Endothelial cell of umbilical vein (primary cell): ENCODE data around the gene STX16. TPM values are rescaled to one million over a fixed set of nuclear protein-coding genes. Genes with fewer than 3 reads are reported as not detected.

Experiments used
- BruUV-seq: library from RNA; stranded (reverse); fragments of 400-500 nt; replicated peaks from 2 replicates; lab custom pipeline; 2021; lab: Mats Ljungman, UMichigan
- CTCF ChIA-PET: fragments of 300-600, 350-600 bp; sonication (Branson Sonifier 250); formaldehyde crosslinking; loops from one replicate; lab custom pipeline; 2021; ENCODE audit warnings: antibody characterized with exemption, inconsistent platforms; lab: Charles Lee
- POLR2A ChIA-PET: fragments of 300-600, 350-600 bp; sonication (Branson Sonifier 250); formaldehyde crosslinking; loops from one replicate; lab custom pipeline; 2021; ENCODE audit warnings: antibody characterized with exemption, inconsistent platforms; lab: Charles Lee
- DNase-seq: peaks from one replicate; pipeline ENCODE4 v3.0.0-alpha.2; 2011; ENCODE audit warnings: low read depth, low spot score
- FAIRE-seq: peaks from 2 replicates; lab custom pipeline; 2011; peaks lifted over from hg19 to GRCh38; lab: Jason Lieb, UNC
- H2AFZ ChIP-seq: 2 replicates; pipeline ENCODE4 v1.6.0; 2012; ENCODE audit warnings: low read depth, low read length, control low read depth, inconsistent platforms
- H3K27ac ChIP-seq: 2 replicates; pipeline ENCODE4 v1.5.1; 2011; ENCODE audit warnings: low read depth, mild to moderate bottlenecking, control low read depth, low read length, moderate library complexity; ENCODE audit not compliant: insufficient read depth
- H3K27me3 ChIP-seq, 2 experiments: 2 replicates each; pipeline versions ENCODE4 v1.6.0 to v1.6.1; 2011; ENCODE audit warnings: low read length in 2 of 2, mixed read lengths in 1 of 2; ENCODE audit not compliant: control insufficient read depth in 2 of 2, insufficient read depth in 2 of 2
- H3K36me3 ChIP-seq, 2 experiments: 2 replicates in 1 of 2; 3 replicates in 1 of 2; pipeline ENCODE4 v1.5.1; 2011; ENCODE audit warnings: low read length in 2 of 2, mild to moderate bottlenecking in 1 of 2, moderate library complexity in 1 of 2; ENCODE audit not compliant: control insufficient read depth in 2 of 2, insufficient read depth in 2 of 2; ENCODE audit errors: extremely low read depth in 1 of 2
- H3K4me1 ChIP-seq: 3 replicates; pipeline ENCODE4 v1.5.1; 2011; ENCODE audit warnings: mild to moderate bottlenecking, low read length; ENCODE audit not compliant: control insufficient read depth, insufficient read depth; ENCODE audit errors: extremely low read depth
- H3K4me2 ChIP-seq: 2 replicates; pipeline ENCODE4 v1.6.1; 2011; ENCODE audit warnings: low read length, control low read depth, mixed read lengths; ENCODE audit not compliant: insufficient read depth
- H3K4me3 ChIP-seq, 3 experiments: fragments of 200-600 bp in 1 of 3; sonication (generic), shearing (Covaris generic) in 1 of 3; replicated peaks in 1 of 3; 2 replicates each; pipeline ENCODE4 v1.5.1; 2011 to 2016; ENCODE audit warnings: control low read depth in 3 of 3, low read length in 3 of 3, mild to moderate bottlenecking in 2 of 3, inconsistent platforms in 1 of 3, low read depth in 1 of 3, moderate library complexity in 1 of 3; ENCODE audit not compliant: insufficient read depth in 1 of 3
- H3K79me2 ChIP-seq: 2 replicates; pipeline ENCODE4 v1.6.0; 2012; ENCODE audit warnings: low read length, inconsistent platforms; ENCODE audit not compliant: control insufficient read depth, insufficient read depth
- H3K9ac ChIP-seq: replicated peaks from 2 replicates; pipeline ENCODE3; 2011; ENCODE audit warnings: low read length, control low read depth; ENCODE audit not compliant: insufficient read depth; ENCODE audit errors: extremely low read depth
- H3K9me1 ChIP-seq: replicated peaks from 3 replicates; pipeline ENCODE4 v1.6.0; 2011; ENCODE audit warnings: mild to moderate bottlenecking, low read length; ENCODE audit not compliant: control insufficient read depth, insufficient read depth; ENCODE audit errors: extremely low read depth
- H3K9me3 ChIP-seq: replicated peaks from 2 replicates; pipeline ENCODE4 v1.5.1; 2012; ENCODE audit warnings: low read length, inconsistent platforms; ENCODE audit not compliant: control insufficient read depth, insufficient read depth
- H4K20me1 ChIP-seq: replicated peaks from 2 replicates; pipeline ENCODE3; 2011; ENCODE audit warnings: mild to moderate bottlenecking, low read length; ENCODE audit not compliant: control insufficient read depth, insufficient read depth; ENCODE audit errors: extremely low read depth
- CTCF ChIP-seq, 2 donors: IDR thresholded peaks; 1 replicate in 1 of 2; 2 replicates in 1 of 2; pipeline ENCODE4 v1.5.1; 2011; ENCODE audit warnings: low read length in 2 of 2, mild to moderate bottlenecking in 2 of 2, moderate library complexity in 2 of 2, control low read depth in 1 of 2, inconsistent platforms in 1 of 2, low read depth in 1 of 2; ENCODE audit not compliant: insufficient read depth in 1 of 2; ENCODE audit errors: extremely low read depth in 1 of 2
- EZH2 ChIP-seq: IDR thresholded peaks from 2 replicates; pipeline ENCODE4 v1.6.1; 2012; ENCODE audit warnings: borderline replicate concordance, low read depth, mild to moderate bottlenecking, moderate library complexity, low read length, inconsistent platforms; ENCODE audit not compliant: severe bottlenecking
- FOS ChIP-seq: IDR thresholded peaks from 2 replicates; pipeline ENCODE4 v1.6.1; 2011; ENCODE audit warnings: mild to moderate bottlenecking, low read length, moderate library complexity, borderline replicate concordance; ENCODE audit not compliant: insufficient read depth
- GATA2 ChIP-seq: IDR thresholded peaks from 2 replicates; pipeline ENCODE4 v1.7.0; 2011; ENCODE audit warnings: low read depth, mild to moderate bottlenecking, moderate library complexity, mixed read lengths, low read length; ENCODE audit not compliant: insufficient read length, insufficient read depth
- JUN ChIP-seq: IDR thresholded peaks from 2 replicates; pipeline ENCODE4 v1.6.1; 2011; ENCODE audit warnings: borderline replicate concordance, low read depth; ENCODE audit not compliant: insufficient read length, insufficient read depth
- MAX ChIP-seq: IDR thresholded peaks from 2 replicates; pipeline ENCODE4 v1.6.1; 2011; ENCODE audit not compliant: insufficient read depth, insufficient read length
- MYC ChIP-seq: IDR thresholded peaks from one replicate; pipeline ENCODE4 v1.6.1; 2011; ENCODE audit warnings: mild to moderate bottlenecking, low read depth, low read length
- POLR2A ChIP-seq: IDR thresholded peaks from 2 replicates; pipeline ENCODE4 v1.6.1; 2012; ENCODE audit warnings: low read depth, mild to moderate bottlenecking, control low read depth, low read length
- POLR2AphosphoS5 ChIP-seq: IDR thresholded peaks from 2 replicates; pipeline ENCODE4 v1.6.1; 2012; ENCODE audit warnings: low read depth, mild to moderate bottlenecking, control low read depth, low read length, moderate library complexity; ENCODE audit not compliant: insufficient read depth
- dilution Hi-C: fragments of 300-500 bp; cut with MboI; formaldehyde crosslinking; loops from one replicate; pipeline ENCODE4 v1.15.0; 2019; ENCODE audit warnings: low sequenced_read_pairs; ENCODE audit not compliant: extremely low pct_ligation_motif_present
- intact Hi-C: fragments of 100-400 bp; cut with micrococcal nuclease; formaldehyde crosslinking; loops from one replicate; pipeline ENCODE4 v1.10.0; 2022
- polyA plus RNA-seq, 4 experiments: library from polyadenylated mRNA; depleted of rRNA in 3 of 4; stranded (reverse) in 3 of 4; unstranded in 1 of 4; fragments of >200 nt; gene quantifications; 2 replicates each; pipeline versions ENCODE4 v1.2.1 to v1.2.3, GENCODE V29; 2011 to 2012; ENCODE audit warnings: missing spikeins in 1 of 4
- total RNA-seq: library from RNA; stranded (reverse); gene quantifications from 2 replicates; pipeline ENCODE4 v1.2.3, GENCODE V29; 2021

The STX16 gene
- total and polyA plus RNA-seq, 2 donors (not counting 3 experiments of a cell fraction or from before 2014, with no cell fraction given) = 43.1 to 63.5 TPM

- no peaks in the 10 kb centered on the region for H3K9me3 ChIP-seq
- H3K36me3 ChIP-seq = peaks cover 5 to 57% of the 10 kb centered on the region in 2 experiments
- no TSS peak for BruUV-seq
- intact Hi-C loops = no loop called here
- no peak overlapping the region for H2AFZ ChIP-seq
- dilution Hi-C loops = no loop called here
- no peak for DNase-seq
- H3K9me1 ChIP-seq = no peaks in the 10 kb centered on the region
- no peaks in the 10 kb centered on the region for H3K27me3 ChIP-seq
- ChIA-PET CTCF (no interaction called here), POLR2A (no interaction called here)
- no peak overlapping the region for H3K9ac ChIP-seq
- H3K79me2 ChIP-seq = no peaks in the 10 kb centered on the region
- no peak overlapping the region for H3K4me2 ChIP-seq
- no peak for FAIRE-seq
- TF ChIP-seq MAX = no peak
- no peak for TF ChIP-seq EZH2
- no peak for TF ChIP-seq GATA2
- TF ChIP-seq POLR2A = no peak
- no peak for TF ChIP-seq MYC
- no peak for TF ChIP-seq FOS
- H3K4me1 ChIP-seq = no peaks in the 10 kb centered on the region
- no peak overlapping the region for H3K27ac ChIP-seq
- H4K20me1 ChIP-seq = no peaks in the 10 kb centered on the region
- no peak overlapping the region for H3K4me3 ChIP-seq
Measured at GRCh38 chr20:58698741-58699622, 47.9 kb downstream of the STX16 start.

DNA sequence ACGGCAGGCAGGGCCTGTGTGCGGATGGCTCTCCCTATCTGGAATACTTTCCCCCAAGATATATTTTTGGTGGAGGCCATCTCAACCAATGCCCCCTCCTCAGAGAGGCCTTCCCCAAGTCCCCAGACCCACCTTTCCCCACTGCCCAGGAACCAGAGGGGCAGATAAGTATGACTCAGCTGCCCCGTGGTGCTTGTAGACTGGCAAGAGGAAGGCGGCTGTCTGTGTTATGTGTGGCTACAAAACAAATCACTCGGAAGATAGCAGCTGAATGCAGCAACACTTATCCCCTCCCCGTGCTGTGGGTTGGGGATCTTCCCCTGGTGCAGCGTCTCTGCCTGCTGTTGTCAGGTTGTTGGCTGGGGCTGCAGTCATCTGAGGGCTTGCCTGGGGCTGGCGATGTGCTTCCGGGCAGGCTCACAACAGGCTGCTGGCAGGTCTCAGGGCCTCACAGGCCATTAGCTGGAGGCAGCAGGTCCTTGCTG is 48.6 kb downstream of the STX16 start:
- ChIA-PET POLR2A (no interaction called here), CTCF (no interaction called here)
- Histone ChIP-seq H2AFZ (no peak overlapping the region), H3K4me1 (no peaks in the 10 kb centered on the region), H3K36me3 (peaks cover 5 to 57% of the 10 kb centered on the region in 2 experiments), H3K9ac (no peak overlapping the region), H4K20me1 (no peaks in the 10 kb centered on the region), H3K9me3 (no peaks in the 10 kb centered on the region), H3K4me3 (no peak overlapping the region), H3K4me2 (no peak overlapping the region), H3K79me2 (no peaks in the 10 kb centered on the region), H3K27me3 (no peaks in the 10 kb centered on the region), H3K9me1 (no peaks in the 10 kb centered on the region), H3K27ac (no peak overlapping the region)
- dilution Hi-C loops = no loop called here
- intact Hi-C loops = no loop called here
- TF ChIP-seq MAX = no peak
- no peak for TF ChIP-seq POLR2AphosphoS5
- TF ChIP-seq MYC = no peak
- no peak for TF ChIP-seq FOS
- no peak for TF ChIP-seq EZH2
- no peak for TF ChIP-seq POLR2A
- no peak for TF ChIP-seq GATA2
- TF ChIP-seq CTCF (IDR thresholded peaks at IDR 0.05; ENCODE audit: extremely low read depth in 1 of 2, insufficient read depth in 1 of 2, low read depth in 1 of 2, low read length in 2 of 2) = no peak
- TF ChIP-seq JUN = no peak
- BruUV-seq = no TSS peak
- DNase-seq (no peak), FAIRE-seq (no peak)
